ENCODE results near the gene MIP. TPM values are rescaled to one million over a fixed set of nuclear protein-coding genes. Genes with fewer than 3 reads are reported as not detected.

MIP gene
- total and polyA plus RNA-seq, 2 of the 13 experiments (the other 11 are each of a cell fraction or from before 2014, with no cell fraction given): not detected

DNA sequence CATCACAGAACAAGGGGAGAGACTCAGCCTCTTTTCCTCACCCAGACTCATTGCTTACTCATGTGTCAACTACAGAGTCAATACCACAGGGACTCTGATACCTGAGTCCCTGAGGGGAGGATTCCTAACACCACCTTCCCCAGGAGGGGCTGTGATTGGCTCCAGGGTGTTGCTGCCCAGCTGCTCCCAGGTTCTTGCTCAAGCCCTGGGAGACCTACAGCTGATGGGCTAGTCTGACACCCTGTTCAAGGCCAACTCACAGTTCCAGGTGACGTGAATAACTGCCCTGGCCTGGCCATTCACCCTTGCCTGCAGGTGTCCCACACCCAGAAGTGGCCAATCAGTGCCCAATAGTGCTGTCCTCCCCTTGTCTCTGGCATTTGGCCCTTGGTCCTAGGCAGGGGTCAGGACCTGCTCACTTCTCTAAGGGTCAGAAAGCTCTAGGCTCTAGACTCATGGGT is 22.5 kb upstream of the MIP start (continued):
- TF ChIP-seq, protein P1, sequence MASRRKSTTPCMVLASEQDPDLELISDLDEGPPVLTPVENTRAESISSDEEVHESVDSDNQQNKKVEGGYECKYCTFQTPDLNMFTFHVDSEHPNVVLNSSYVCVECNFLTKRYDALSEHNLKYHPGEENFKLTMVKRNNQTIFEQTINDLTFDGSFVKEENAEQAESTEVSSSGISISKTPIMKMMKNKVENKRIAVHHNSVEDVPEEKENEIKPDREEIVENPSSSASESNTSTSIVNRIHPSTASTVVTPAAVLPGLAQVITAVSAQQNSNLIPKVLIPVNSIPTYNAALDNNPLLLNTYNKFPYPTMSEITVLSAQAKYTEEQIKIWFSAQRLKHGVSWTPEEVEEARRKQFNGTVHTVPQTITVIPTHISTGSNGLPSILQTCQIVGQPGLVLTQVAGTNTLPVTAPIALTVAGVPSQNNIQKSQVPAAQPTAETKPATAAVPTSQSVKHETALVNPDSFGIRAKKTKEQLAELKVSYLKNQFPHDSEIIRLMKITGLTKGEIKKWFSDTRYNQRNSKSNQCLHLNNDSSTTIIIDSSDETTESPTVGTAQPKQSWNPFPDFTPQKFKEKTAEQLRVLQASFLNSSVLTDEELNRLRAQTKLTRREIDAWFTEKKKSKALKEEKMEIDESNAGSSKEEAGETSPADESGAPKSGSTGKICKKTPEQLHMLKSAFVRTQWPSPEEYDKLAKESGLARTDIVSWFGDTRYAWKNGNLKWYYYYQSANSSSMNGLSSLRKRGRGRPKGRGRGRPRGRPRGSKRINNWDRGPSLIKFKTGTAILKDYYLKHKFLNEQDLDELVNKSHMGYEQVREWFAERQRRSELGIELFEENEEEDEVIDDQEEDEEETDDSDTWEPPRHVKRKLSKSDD (CRISPR knock-in tag; IDR thresholded peaks at IDR 0.05; ENCODE audit: low read depth): no peak
- TF ChIP-seq KLF9 (CRISPR knock-in tag; IDR thresholded peaks at IDR 0.05; ENCODE audit: low read depth): no peak
- no peak for TF ChIP-seq ATF1 (CRISPR knock-in tag; IDR thresholded peaks at IDR 0.05)
- peak; percentile 31; the same call in 1 of the 2 replicates for TF ChIP-seq HIVEP1 (CRISPR knock-in tag; IDR thresholded peaks at IDR 0.05)
- no peak for TF ChIP-seq PLRG1 (conservative IDR thresholded peaks at IDR 0.05)
- TF ChIP-seq, protein P2, sequence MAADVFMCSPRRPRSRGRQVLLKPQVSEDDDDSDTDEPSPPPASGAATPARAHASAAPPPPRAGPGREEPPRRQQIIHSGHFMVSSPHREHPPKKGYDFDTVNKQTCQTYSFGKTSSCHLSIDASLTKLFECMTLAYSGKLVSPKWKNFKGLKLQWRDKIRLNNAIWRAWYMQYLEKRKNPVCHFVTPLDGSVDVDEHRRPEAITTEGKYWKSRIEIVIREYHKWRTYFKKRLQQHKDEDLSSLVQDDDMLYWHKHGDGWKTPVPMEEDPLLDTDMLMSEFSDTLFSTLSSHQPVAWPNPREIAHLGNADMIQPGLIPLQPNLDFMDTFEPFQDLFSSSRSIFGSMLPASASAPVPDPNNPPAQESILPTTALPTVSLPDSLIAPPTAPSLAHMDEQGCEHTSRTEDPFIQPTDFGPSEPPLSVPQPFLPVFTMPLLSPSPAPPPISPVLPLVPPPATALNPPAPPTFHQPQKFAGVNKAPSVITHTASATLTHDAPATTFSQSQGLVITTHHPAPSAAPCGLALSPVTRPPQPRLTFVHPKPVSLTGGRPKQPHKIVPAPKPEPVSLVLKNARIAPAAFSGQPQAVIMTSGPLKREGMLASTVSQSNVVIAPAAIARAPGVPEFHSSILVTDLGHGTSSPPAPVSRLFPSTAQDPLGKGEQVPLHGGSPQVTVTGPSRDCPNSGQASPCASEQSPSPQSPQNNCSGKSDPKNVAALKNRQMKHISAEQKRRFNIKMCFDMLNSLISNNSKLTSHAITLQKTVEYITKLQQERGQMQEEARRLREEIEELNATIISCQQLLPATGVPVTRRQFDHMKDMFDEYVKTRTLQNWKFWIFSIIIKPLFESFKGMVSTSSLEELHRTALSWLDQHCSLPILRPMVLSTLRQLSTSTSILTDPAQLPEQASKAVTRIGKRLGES (CRISPR knock-in tag; IDR thresholded peaks at IDR 0.05; ENCODE audit: borderline replicate concordance): no peak
- no peak for TF ChIP-seq CREM (IDR thresholded peaks at IDR 0.05)
- no peak for TF ChIP-seq CREM (CRISPR knock-in tag; IDR thresholded peaks at IDR 0.05)
- TF ChIP-seq JUN (CRISPR knock-in tag; IDR thresholded peaks at IDR 0.05): no peak
- TF ChIP-seq ZFP1 (CRISPR knock-in tag; IDR thresholded peaks at IDR 0.05): no peak
- no peak for TF ChIP-seq ZNF460 (CRISPR knock-in tag; IDR thresholded peaks at IDR 0.05; ENCODE audit: borderline replicate concordance)
- peak; percentile 35; the same call in 1 of the 2 replicates for TF ChIP-seq FOXK2 (IDR thresholded peaks at IDR 0.05)
- no peak for TF ChIP-seq ZNF7 (CRISPR knock-in tag; IDR thresholded peaks at IDR 0.05)
- TF ChIP-seq, protein P3, sequence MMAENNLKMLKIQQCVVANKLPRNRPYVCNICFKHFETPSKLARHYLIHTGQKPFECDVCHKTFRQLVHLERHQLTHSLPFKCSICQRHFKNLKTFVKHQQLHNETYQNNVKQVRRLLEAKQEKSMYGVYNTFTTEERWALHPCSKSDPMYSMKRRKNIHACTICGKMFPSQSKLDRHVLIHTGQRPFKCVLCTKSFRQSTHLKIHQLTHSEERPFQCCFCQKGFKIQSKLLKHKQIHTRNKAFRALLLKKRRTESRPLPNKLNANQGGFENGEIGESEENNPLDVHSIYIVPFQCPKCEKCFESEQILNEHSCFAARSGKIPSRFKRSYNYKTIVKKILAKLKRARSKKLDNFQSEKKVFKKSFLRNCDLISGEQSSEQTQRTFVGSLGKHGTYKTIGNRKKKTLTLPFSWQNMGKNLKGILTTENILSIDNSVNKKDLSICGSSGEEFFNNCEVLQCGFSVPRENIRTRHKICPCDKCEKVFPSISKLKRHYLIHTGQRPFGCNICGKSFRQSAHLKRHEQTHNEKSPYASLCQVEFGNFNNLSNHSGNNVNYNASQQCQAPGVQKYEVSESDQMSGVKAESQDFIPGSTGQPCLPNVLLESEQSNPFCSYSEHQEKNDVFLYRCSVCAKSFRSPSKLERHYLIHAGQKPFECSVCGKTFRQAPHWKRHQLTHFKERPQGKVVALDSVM (CRISPR knock-in tag; IDR thresholded peaks at IDR 0.05): no peak
- TF ChIP-seq, protein P4, sequence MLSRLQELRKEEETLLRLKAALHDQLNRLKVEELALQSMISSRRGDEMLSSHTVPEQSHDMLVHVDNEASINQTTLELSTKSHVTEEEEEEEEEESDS (CRISPR knock-in tag; IDR thresholded peaks at IDR 0.05; ENCODE audit: borderline replicate concordance): no peak
- TF ChIP-seq, protein P5, sequence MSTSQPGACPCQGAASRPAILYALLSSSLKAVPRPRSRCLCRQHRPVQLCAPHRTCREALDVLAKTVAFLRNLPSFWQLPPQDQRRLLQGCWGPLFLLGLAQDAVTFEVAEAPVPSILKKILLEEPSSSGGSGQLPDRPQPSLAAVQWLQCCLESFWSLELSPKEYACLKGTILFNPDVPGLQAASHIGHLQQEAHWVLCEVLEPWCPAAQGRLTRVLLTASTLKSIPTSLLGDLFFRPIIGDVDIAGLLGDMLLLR (CRISPR knock-in tag; IDR thresholded peaks at IDR 0.05): no peak
- no peak for TF ChIP-seq ZNF205 (CRISPR knock-in tag; IDR thresholded peaks at IDR 0.05)

Measured in HepG2 (cell line).